Stomach (tissue), 9 donors: ENCODE data around the gene MAPT. TPM values are rescaled to one million over a fixed set of nuclear protein-coding genes. Genes with fewer than 3 reads are reported as not detected.

ENCODE experiments used
- DNase-seq, 2 donors: peaks; one replicate each; pipeline versions ENCODE4 v3.0.0 to v3.0.0-alpha.2; 2013 to 2019
- H3K27ac ChIP-seq, 5 donors: fragments of 200-600 bp in 4 of 5; sonication (generic) in 4 of 5; one replicate each; pipeline ENCODE4 v1.5.1; 2013 to 2019; ENCODE audit warnings: mild to moderate bottlenecking in 1 of 5, moderate library complexity in 1 of 5
- H3K27me3 ChIP-seq, 3 donors: fragments of 200-600 bp; sonication (generic); one replicate each; pipeline ENCODE4 v1.5.1; 2017 to 2019; ENCODE audit warnings: mixed run types in 1 of 3
- H3K36me3 ChIP-seq, 4 donors: fragments of 200-600 bp; sonication (generic); 1 replicate in 3 of 4; 2 replicates in 1 of 4; pipeline ENCODE4 v1.5.1; 2016 to 2019
- H3K4me1 ChIP-seq, 4 donors: fragments of 200-600 bp; sonication (generic); one replicate each; pipeline ENCODE4 v1.5.1; 2016 to 2019
- H3K4me3 ChIP-seq, 4 donors: fragments of 200-600 bp; sonication (generic) in 3 of 4; one replicate each; pipeline ENCODE4 v1.5.1; 2016 to 2019; ENCODE audit warnings: mild to moderate bottlenecking in 1 of 4
- H3K9me3 ChIP-seq, 4 donors: fragments of 200-600 bp; sonication (generic); one replicate each; pipeline ENCODE4 v1.5.1; 2016 to 2019
- CTCF ChIP-seq, 7 experiments: fragments of 450-650 bp in 4 of 7; fragments of 200-600 bp in 3 of 7; sonication (generic) in 3 of 7; IDR thresholded peaks; one replicate each; pipeline ENCODE4 v1.5.1; 2016 to 2019; ENCODE audit warnings: antibody characterized with exemption in 7 of 7, control low read depth in 2 of 7, mild to moderate bottlenecking in 1 of 7
- EP300 ChIP-seq: sonication (generic); formaldehyde crosslinking; IDR thresholded peaks from one replicate; pipeline ENCODE4 v1.6.1; 2017; ENCODE audit warnings: antibody characterized with exemption
- POLR2A ChIP-seq, 4 donors: fragments of 450-650 bp; IDR thresholded peaks; one replicate each; pipeline ENCODE4 v1.6.1; 2016; ENCODE audit warnings: antibody characterized with exemption in 4 of 4, control low read depth in 2 of 4, mild to moderate bottlenecking in 1 of 4, moderate library complexity in 1 of 4
- POLR2AphosphoS5 ChIP-seq, 3 donors: sonication (generic); formaldehyde crosslinking; IDR thresholded peaks; one replicate each; pipeline ENCODE4 v1.6.1; 2016; ENCODE audit warnings: antibody characterized with exemption in 3 of 3
- WGBS, 5 donors: extraction: QIAGEN DNeasy Blood & Tissue Kit in 3 of 5; methylation state at CpG; one replicate each; pipeline versions ENCODE4 v1.1.5 to v1.1.7; 2013 to 2018; 5-methylcytosine and 5-hydroxymethylcytosine counted together
- intact Hi-C: fragments of 100-400 bp; cut with DNase I; formaldehyde crosslinking; loops from one replicate; pipeline ENCODE4 v1.15.1; 2023; ENCODE audit warnings: low total_unique reads
- polyA plus RNA-seq, 3 donors: library from polyadenylated mRNA; stranded (reverse); fragments of 200-250 nt; gene quantifications; one replicate each; pipeline ENCODE4 v1.2.3, GENCODE V29; 2013
- total RNA-seq, 5 donors: library from RNA; depleted of rRNA; stranded (reverse); fragments of >200 nt; gene quantifications; one replicate each; pipeline versions ENCODE4 v1.1.0 to v1.2.3, GENCODE V29; 2014 to 2016
- donor health status: healthy with polysubstance abuse.
- donor health status: Bipolar disorder and iron deficiency.
- donor health status: healthy.

The MAPT gene
- total and polyA plus RNA-seq, 8 donors = 0.44 to 4.1 (median 1.7) TPM; not detected in 1

- Histone ChIP-seq H3K27me3 (no peaks in the 10 kb centered on the region), H3K4me1 (peaks cover 23 to 57% (median 35%) of the 10 kb centered on the region in 4 donors), H3K27ac (peak overlapping the region in 3 of 5 donors; percentile 33 to 47 (median 42)), H3K36me3 (peaks cover 22 to 64% (median 58%) of the 10 kb centered on the region in 4 donors), H3K9me3 (no peaks in the 10 kb centered on the region), H3K4me3 (no peak overlapping the region)
- TF ChIP-seq POLR2A (IDR thresholded peaks at IDR 0.05) (no peak), EP300 (no peak), CTCF (IDR thresholded peaks at IDR 0.05) (no peak), POLR2AphosphoS5 (IDR thresholded peaks at IDR 0.05) (no peak)
- 69 to 87% (median 80%) methylated on average over 3 of the region's 3 CpGs for WGBS, 5 donors
- intact Hi-C loops = no loop called here
- DNase-seq = no peak
These were observed 151.3 kb downstream of the MAPT start for GRCh38 chr17:46045639-46046038.

GRCh38 chr17:46046957-46047356 lies 152.6 kb downstream of the MAPT start:
- peak overlapping the region in 3 of 5 donors; percentile 27 to 47 (median 42) for H3K27ac ChIP-seq
- intact Hi-C loops = no loop called here
- H3K9me3 ChIP-seq = no peaks in the 10 kb centered on the region
- no peak for DNase-seq
- no peaks in the 10 kb centered on the region for H3K27me3 ChIP-seq
- H3K4me3 ChIP-seq = no peak overlapping the region
- peaks cover 23 to 58% (median 42%) of the 10 kb centered on the region in 4 donors for H3K4me1 ChIP-seq
- H3K36me3 ChIP-seq = peaks cover 26 to 64% (median 58%) of the 10 kb centered on the region in 4 donors
- 34 to 64% (median 50%) methylated on average over 1 of the region's 1 CpG for WGBS, 5 donors
- no peak for TF ChIP-seq POLR2A (IDR thresholded peaks at IDR 0.05)
- no peak for TF ChIP-seq CTCF (IDR thresholded peaks at IDR 0.05)
- no peak for TF ChIP-seq POLR2AphosphoS5 (IDR thresholded peaks at IDR 0.05)
- TF ChIP-seq EP300 = no peak

DNA sequence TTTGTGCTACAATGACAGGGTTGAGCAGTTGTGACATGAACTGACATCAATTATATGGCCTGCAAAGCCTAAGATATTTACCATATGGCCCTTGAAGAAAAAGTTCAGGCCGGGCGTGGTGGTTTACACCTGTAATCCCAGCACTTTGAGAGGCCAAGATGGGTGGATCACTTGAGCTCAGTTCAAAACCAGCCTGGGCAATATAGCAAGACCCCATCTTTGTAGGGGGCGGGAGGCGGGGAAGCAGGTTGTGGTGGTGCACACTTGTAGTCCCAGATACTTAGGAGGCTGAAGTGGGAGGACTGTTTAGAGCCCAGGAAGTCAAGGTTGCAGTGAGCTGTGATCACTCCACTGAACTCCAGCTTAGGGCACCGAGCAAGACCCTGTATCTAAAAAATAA lies 153.0 kb downstream of the MAPT start:
- intact Hi-C loops = no loop called here
- H3K36me3 ChIP-seq = peaks cover 26 to 60% (median 54%) of the 10 kb centered on the region in 4 donors
- peaks cover 23 to 58% (median 44%) of the 10 kb centered on the region in 4 donors for H3K4me1 ChIP-seq
- no peak overlapping the region for H3K4me3 ChIP-seq
- H3K27ac ChIP-seq = peak overlapping the region in 2 of 5 donors; percentile 27 to 47
- H3K27me3 ChIP-seq = no peaks in the 10 kb centered on the region
- H3K9me3 ChIP-seq = no peaks in the 10 kb centered on the region
- WGBS, 5 donors = 94 to 99% (median 95%) methylated on average over 5 of the region's 5 CpGs
- TF ChIP-seq EP300 (no peak), POLR2A (IDR thresholded peaks at IDR 0.05) (no peak), POLR2AphosphoS5 (IDR thresholded peaks at IDR 0.05) (no peak), CTCF (IDR thresholded peaks at IDR 0.05) (no peak)
- DNase-seq = no peak

- H3K4me1 ChIP-seq = peaks cover 21 to 55% (median 41%) of the 10 kb centered on the region in 4 donors
- intact Hi-C loops = no loop called here
- H3K27me3 ChIP-seq = no peaks in the 10 kb centered on the region
- peaks cover 26 to 58% (median 54%) of the 10 kb centered on the region in 4 donors for H3K36me3 ChIP-seq
- no peak overlapping the region for H3K4me3 ChIP-seq
- TF ChIP-seq POLR2A (IDR thresholded peaks at IDR 0.05) (no peak), POLR2AphosphoS5 (IDR thresholded peaks at IDR 0.05) (no peak), EP300 (no peak), CTCF (IDR thresholded peaks at IDR 0.05) (no peak)
- no peaks in the 10 kb centered on the region for H3K9me3 ChIP-seq
- DNase-seq = no peak
- 70 to 87% (median 84%) methylated on average over 8 of the region's 8 CpGs for WGBS, 5 donors
- peak overlapping the region in 2 of 5 donors; percentile 20 to 47 for H3K27ac ChIP-seq
These were observed 153.5 kb downstream of the MAPT start for GRCh38 chr17:46047856-46048255.
